HL-60 (cell line): ENCODE data around the gene ANKS3.

ENCODE experiments used
- CTCF ChIP-seq: IDR thresholded peaks from one replicate; pipeline ENCODE4 v1.5.1; 2011; ENCODE audit warnings: low read length, control low read depth, inconsistent platforms; ENCODE audit not compliant: insufficient read depth
- GABPA ChIP-seq: IDR thresholded peaks from 2 replicates; pipeline ENCODE4 v1.6.1; 2012; ENCODE audit warnings: low read depth
- POLR2AphosphoS5 ChIP-seq: IDR thresholded peaks from 2 replicates; pipeline ENCODE4 v1.6.1; 2012; ENCODE audit warnings: low read depth
- TF ChIP-seq, protein P1 (sequence below): IDR thresholded peaks from 2 replicates; pipeline ENCODE4 v1.6.1; 2012; ENCODE audit warnings: low read depth; ENCODE audit not compliant: insufficient replicate concordance

DNA sequence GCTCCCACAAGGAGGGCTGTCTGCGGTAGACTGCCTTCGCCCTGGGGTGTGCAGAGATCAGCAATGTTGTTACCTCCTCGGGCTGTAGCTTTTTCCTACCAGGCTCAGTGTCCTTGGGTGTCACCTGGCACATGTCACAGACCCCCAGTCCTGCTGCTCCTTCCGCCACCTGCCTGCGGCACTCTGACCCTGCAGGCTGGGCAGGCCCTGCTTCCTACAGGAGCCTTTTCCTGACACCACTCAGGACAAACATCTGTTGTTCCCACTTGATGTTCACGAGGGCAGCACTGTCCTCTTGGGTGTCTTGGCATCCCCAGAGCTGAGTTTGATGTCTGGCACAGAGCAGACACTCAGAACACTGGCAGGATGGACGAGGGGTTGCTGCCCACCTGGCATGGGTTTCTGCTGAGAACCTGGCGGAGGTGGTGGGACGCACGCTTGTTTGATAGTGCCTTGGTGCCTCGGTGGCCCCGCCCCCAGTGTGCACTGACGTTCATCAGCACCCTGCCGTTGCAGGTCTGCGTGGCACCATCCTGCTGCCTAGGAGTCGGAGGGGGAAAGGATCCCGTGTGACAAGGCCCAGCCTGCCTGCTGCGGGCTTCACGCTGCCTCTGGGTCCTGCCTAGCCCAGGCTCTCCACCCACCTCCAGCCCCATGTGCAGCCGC is 67.4 kb downstream of the ANKS3 start:
- TF ChIP-seq CTCF, result no peak
- TF ChIP-seq, protein P1, sequence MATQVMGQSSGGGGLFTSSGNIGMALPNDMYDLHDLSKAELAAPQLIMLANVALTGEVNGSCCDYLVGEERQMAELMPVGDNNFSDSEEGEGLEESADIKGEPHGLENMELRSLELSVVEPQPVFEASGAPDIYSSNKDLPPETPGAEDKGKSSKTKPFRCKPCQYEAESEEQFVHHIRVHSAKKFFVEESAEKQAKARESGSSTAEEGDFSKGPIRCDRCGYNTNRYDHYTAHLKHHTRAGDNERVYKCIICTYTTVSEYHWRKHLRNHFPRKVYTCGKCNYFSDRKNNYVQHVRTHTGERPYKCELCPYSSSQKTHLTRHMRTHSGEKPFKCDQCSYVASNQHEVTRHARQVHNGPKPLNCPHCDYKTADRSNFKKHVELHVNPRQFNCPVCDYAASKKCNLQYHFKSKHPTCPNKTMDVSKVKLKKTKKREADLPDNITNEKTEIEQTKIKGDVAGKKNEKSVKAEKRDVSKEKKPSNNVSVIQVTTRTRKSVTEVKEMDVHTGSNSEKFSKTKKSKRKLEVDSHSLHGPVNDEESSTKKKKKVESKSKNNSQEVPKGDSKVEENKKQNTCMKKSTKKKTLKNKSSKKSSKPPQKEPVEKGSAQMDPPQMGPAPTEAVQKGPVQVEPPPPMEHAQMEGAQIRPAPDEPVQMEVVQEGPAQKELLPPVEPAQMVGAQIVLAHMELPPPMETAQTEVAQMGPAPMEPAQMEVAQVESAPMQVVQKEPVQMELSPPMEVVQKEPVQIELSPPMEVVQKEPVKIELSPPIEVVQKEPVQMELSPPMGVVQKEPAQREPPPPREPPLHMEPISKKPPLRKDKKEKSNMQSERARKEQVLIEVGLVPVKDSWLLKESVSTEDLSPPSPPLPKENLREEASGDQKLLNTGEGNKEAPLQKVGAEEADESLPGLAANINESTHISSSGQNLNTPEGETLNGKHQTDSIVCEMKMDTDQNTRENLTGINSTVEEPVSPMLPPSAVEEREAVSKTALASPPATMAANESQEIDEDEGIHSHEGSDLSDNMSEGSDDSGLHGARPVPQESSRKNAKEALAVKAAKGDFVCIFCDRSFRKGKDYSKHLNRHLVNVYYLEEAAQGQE, result no peak
- TF ChIP-seq GABPA, result no peak
- no peak for TF ChIP-seq POLR2AphosphoS5
